Measurements from ENCODE around the gene ZACN.

ZACN gene

DNA sequence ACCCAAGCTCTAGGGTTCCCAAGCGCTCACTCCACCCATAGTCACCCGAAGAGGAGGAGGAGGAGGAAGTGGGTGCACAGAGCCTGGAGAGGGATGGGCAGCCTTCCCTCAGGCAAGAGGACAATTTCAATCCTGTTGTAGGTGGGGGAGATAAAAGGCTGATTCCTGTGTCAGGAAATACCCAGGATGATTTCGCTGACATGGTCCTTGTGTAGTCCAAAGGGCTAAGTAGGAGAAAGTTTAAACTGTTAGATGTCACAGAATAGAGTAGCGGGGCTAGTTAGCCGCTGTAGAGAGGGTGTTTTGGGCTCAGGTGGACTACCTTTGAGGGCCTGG lies 25.9 kb downstream of the ZACN start:
- DNase-seq, result no peak

DNA sequence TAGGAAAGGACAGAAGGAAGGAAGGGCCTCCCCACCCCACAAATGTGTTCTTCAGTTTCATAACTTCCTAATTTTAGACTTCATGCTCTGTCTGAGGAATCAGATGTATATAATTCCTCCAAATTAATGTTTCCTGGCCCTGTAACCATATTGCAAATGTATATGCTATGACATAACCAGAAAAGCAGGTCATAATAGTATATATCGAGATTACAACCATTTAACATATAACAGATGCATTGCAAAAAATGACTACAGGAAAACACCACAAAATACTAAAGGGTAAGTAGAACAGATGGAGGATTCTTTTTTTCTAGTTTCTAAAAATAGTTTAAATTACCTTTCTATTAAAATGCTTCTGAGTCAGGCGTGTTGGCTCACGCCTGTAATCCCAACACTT lies 27.7 kb downstream of the ZACN start:
- no peak for DNase-seq

GRCh38 chr17:76107509-76107908 lies 28.5 kb downstream of the ZACN start:
- no peak for DNase-seq

- no peak for DNase-seq
These were observed 33.0 kb downstream of the ZACN start for GRCh38 chr17:76111956-76112355.

DNA sequence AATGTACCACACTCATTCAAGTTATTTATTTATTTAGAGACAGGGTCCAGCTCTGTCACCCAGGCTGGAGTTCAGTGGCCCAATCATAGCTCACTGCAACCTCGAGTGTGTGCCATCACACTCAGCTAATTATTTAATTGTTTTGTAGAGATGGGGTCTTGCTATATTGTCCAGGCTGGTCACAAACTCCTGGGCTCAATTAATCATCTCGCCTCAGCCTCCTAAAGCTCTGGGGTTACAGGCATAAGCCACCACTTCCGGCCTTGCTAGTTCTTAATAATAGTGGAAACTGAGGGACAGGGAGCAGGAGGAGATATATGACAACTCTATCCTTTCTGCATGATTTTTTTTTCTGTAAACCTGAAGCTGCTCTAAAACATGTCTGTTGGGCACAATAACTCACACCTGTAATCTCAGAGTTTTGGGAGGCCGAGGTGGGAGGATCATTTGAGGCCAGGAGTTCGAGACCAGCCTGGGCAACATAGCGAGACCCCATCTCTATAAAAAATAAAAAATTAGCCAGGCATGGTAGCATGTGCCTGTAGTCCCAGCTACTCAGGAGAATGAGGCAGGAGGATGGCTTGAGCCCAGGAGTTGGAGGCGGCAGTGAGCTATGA lies 36.3 kb downstream of the ZACN start:
- DNase-seq, result no peak

- no peak for DNase-seq
These were observed 40.7 kb downstream of the ZACN start for GRCh38 chr17:76119409-76120371.

- no peak for DNase-seq
These were observed 41.7 kb downstream of the ZACN start for GRCh38 chr17:76120658-76121008.

DNA sequence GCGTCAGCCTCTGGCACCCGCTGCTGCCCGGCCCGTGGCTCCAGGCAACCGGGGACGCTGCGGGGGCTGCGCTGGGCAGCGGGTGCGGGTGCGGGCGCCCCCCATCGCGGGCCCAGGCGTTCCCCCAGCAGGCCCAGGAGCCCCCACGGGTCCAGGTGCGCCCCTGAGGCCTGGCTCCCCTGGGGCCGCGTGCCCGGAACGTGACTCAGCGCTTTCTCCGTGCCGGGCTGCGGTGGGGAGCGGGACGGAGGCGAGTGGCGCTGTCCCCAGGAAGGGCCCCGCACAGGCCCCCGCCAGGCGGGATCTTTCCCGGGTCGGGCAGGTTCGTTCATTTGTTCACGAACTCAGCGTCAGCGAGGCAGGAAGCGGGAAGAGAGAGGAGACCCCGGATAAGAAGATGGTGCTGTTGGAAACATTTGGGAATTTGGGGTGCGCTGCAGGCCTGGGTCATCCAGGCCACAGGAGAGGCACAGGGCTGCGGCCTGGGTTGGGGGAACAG lies 43.0 kb downstream of the ZACN start:
- no peak for DNase-seq

DNA sequence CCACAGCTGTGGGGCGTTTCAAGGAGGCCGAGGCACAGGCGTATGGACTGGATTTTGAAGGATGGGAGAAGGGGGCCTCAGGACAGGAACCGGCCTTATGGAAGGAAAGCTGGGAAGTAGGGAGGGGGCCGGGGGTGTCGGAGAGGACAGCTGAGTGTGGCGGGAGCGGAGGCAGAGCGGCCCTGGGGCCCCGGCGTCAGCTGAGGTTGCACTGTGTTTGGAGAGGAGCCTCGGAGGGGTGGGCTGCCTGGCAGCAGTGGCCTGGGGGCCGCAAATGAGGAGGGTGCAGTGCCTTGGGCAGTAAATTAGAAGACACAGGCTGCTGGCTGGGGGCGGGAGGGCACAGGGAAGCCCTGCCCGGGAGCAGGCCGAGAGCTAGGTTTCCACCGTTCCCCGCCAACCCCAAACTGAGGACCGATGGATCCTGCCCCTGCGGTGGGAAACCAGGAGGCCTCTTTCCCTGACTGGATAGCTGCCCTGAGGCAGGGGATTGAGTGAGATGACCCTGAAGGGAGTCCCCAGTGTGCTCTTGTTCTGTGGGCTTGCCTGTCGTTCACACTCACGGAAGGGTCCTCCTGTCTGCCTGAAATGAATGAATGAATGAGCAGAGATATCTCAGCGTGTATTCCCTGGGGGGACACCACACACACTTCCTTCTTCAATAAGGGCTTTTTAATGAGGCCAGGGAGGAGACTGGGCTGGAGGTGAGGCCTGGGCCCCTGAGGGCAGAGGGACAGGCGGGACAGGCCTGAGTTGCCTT lies 43.6 kb downstream of the ZACN start:
- no peak for DNase-seq

DNA sequence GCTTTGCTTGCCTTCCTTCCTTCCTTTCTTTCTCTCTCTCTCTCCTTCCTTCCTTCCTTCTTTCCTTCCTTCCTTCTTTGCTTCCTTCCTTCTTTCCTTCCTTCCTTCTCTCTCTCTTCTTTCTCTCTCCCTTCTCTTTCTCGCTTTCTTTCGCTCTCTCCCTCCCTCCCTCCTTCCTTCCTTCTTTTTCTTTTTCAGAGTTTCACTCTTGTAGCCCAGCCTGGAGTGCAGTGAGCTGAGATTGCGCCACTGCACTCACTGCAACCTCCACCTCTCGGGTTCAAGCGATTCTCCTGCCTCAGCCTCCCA lies 44.2 kb downstream of the ZACN start:
- DNase-seq, result no peak

DNA sequence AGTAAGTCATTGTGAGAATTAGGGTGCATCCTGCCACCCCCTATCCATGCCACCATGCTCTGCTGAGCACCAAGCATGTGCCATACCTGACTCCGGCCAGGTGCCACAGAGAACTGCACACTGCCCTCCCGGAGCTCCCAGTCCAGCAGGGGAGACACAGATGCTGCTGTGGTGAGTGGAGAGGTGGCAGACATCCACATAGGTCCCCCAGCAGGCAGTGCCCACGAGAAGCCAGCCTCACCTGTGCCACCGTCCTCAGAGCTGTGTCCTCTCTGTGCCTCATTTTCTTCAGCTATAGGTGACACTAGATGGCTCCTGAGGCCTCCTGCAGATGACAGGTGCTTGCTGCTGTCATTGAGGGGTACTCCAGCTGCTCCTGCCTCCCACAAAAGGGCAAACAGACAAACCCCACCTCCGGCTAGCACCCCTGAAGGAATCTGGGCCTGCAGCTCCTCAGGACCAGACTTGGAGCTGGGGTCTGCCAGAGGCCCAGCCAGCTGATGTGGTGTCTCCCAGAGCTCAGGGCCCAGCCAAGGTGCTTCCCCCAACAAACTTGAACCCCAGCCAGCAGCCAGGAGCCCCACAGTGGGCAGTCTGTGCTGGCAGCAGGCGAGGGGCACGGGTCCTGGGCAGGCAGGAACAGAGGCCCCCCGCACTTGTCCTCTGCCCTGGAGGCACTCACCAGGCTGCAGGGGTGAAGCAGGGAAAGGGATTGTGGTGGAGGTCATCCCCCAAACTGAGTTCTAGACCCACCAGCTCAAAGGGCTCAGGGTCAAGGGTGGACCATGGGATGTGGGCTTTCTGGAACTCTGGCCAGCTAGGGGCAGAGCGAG lies 45.0 kb downstream of the ZACN start:
- DNase-seq, result no peak

DNA sequence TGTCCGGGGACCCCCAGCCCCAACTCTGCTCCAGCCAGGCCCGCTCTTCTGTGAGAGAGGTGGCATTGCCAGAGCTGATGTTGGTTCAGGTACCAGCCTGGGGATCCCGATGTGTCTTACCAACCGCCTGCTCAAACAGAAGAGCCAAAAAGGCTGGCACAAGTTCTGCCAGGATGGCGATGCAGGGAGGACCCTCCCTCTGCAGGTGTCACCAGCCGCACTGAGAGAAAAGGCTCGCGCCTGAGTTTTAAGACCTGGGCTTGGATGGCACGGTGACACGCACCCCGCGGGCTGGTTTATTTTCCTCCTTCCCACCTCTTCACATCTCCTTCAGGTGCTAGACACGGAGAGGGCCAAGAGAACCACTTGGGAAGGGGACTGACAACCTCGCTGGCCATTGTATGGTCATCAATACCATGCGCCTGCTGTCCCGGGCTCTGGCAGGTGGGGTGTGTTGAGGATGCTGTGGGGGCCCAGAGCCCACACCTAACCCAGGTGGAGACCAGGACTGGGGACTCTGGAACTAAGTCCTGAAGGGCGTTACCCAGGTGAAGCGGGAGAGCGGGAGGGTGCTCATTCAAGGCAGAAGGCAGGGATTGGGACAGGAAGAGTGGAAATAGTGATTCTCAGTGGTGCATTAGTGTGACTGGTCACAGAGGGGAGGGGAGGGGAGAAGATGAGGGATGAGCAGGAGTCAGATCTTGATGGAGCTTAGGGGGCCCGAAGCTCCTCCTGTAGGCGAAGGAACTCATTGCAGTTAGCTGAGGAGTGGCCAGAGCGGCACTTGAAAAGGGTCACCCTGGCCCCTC lies 45.8 kb downstream of the ZACN start:
- DNase-seq, result no peak

- no peak for DNase-seq
These were observed 46.4 kb downstream of the ZACN start for GRCh38 chr17:76125391-76125675.

GRCh38 chr17:76125922-76126321 lies 46.9 kb downstream of the ZACN start:
- no peak for DNase-seq

GRCh38 chr17:76130473-76130872 lies 51.5 kb downstream of the ZACN start:
- no peak for DNase-seq

DNA sequence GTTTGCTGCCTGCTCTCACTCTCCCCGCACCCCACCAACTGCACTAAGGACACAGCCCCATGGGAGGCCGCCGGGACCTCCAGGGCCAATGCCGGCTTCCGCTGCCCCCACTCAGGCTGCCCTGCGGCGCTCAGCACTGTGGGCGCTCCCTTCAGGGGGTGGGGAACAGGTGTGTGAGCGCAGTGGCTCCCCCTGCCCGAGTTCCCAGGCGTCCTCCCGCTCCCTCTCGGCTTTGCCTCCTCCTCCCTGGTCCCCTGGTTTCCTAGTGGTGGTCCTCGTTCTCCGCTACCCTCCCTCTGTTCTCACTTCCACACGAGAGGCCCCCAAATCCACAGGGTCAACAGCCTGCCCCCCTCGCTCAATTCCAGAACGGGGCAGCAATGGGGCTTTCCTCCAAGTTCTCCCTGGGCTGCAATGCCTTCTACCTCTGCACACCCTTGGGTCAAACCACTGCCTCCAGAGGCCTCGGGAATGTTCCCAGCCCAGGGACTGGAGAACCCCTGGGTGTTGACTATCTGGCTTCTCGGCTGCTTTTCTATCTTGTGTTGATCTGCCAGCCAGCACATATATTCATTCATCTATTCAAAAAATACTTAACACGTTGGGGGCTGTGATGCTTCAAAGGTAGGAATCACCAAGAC lies 52.2 kb downstream of the ZACN start:
- DNase-seq, result no peak

DNA sequence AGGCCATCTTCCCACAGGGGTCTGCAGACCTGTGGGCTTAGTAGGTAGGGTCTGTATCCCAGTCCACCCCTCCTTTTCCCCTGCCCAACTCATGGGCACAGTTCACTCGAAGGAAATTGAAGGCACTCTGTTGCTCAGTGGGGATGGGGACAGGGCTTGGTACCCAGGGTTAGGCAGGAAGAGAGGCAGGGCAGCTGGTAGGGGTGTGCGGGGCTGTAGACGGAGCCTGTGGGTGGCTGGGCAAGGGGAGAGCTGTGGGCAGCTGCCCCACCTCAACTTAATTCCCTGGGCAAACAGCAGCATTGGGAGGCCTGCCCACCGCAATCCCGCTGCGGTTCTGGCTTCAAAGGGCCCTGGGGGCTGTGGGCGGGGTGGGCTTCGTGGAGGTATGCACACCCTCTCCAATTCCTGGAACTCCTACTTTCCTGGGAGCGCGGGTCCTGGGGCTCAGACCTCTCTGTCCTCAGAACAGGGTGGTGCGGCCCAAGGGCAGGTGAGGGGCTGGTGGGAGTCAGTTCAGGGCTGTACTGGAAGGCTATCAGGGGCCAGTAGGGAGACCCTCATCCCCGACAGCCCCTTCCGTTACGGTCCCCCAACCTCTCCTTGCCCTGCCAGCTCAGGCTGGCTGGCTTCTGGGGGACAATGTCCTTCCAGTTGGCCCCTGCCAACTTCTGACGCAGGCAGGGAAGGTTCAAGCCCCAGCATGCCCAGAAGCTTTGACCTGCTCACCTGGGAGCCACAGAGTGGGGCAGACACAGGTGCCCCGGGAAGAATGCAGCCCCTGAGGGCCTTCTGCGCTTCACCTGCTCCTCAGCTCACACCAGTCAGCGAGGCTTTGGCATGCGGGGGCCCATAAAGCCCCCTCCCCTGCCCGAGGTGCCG lies 53.0 kb downstream of the ZACN start:
- DNase-seq, result no peak

All from cerebellar nuclear complex (tissue), 1 donor.